H9 (cell line): ENCODE measurements around the gene TRAK1. TPM values are rescaled to one million over a fixed set of nuclear protein-coding genes. Genes with fewer than 3 reads are reported as not detected.

Experiments used
- DNase-seq: peaks from one replicate; pipeline ENCODE4 v3.0.0-alpha.2; 2017
- H2AFZ ChIP-seq: one replicate; pipeline ENCODE4 v1.6.1; 2013; ENCODE audit warnings: mild to moderate bottlenecking, low read length, control low read depth, moderate library complexity
- H2AK5ac ChIP-seq: 2 replicates; pipeline ENCODE4 v1.6.1; 2013; ENCODE audit warnings: low read length, control low read depth, mixed read lengths; ENCODE audit not compliant: insufficient read length
- H2BK120ac ChIP-seq: one replicate; pipeline ENCODE4 v1.6.1; 2013; ENCODE audit warnings: low read depth, mild to moderate bottlenecking, low read length, control low read depth, inconsistent platforms; ENCODE audit not compliant: poor library complexity, severe bottlenecking
- H2BK12ac ChIP-seq: 2 replicates; pipeline ENCODE4 v1.6.1; 2013; ENCODE audit warnings: low read length, control low read depth, mixed read lengths, low read depth; ENCODE audit not compliant: insufficient read length
- H2BK15ac ChIP-seq: 2 replicates; pipeline ENCODE4 v1.6.1; 2013; ENCODE audit warnings: low read depth, low read length, control low read depth
- H2BK20ac ChIP-seq: one replicate; pipeline ENCODE4 v1.6.1; 2013; ENCODE audit warnings: low read depth, mild to moderate bottlenecking, low read length, control low read depth, inconsistent platforms; ENCODE audit not compliant: poor library complexity, severe bottlenecking
- H2BK5ac ChIP-seq: 2 replicates; pipeline ENCODE4 v1.6.1; 2013; ENCODE audit warnings: low read length, control low read depth, mixed read lengths; ENCODE audit not compliant: insufficient read length
- H3K14ac ChIP-seq: 2 replicates; pipeline ENCODE4 v1.6.1; 2013; ENCODE audit warnings: low read length, control low read depth; ENCODE audit not compliant: insufficient read depth
- H3K18ac ChIP-seq: 2 replicates; pipeline ENCODE4 v1.6.1; 2013; ENCODE audit warnings: low read depth, mild to moderate bottlenecking, mixed read lengths, low read length, control low read depth; ENCODE audit not compliant: insufficient read length
- H3K23ac ChIP-seq: 2 replicates; pipeline ENCODE4 v1.6.1; 2013; ENCODE audit warnings: low read length, control low read depth, mixed read lengths, low read depth; ENCODE audit not compliant: insufficient read length
- H3K23me2 ChIP-seq: 2 replicates; pipeline ENCODE4 v1.6.1; 2013; ENCODE audit warnings: low read depth, mild to moderate bottlenecking, mixed read lengths, low read length, control low read depth; ENCODE audit not compliant: insufficient read length, poor library complexity, severe bottlenecking
- H3K27ac ChIP-seq: 2 replicates; pipeline ENCODE4 v1.5.1; 2013; ENCODE audit warnings: low read length, control low read depth, mixed read lengths, low read depth; ENCODE audit not compliant: insufficient read length
- H3K27me3 ChIP-seq: 2 replicates; pipeline ENCODE4 v1.6.1; 2013; ENCODE audit warnings: low read length, control low read depth, inconsistent platforms; ENCODE audit not compliant: insufficient read depth
- H3K4ac ChIP-seq: 2 replicates; pipeline ENCODE4 v1.6.1; 2013; ENCODE audit warnings: low read depth, mild to moderate bottlenecking, control low read depth, inconsistent platforms, low read length, moderate library complexity
- H3K4me1 ChIP-seq: 2 replicates; pipeline ENCODE4 v1.6.1; 2013; ENCODE audit warnings: low read length, control low read depth, inconsistent platforms; ENCODE audit not compliant: insufficient read depth
- H3K4me2 ChIP-seq: 2 replicates; pipeline ENCODE4 v1.6.1; 2013; ENCODE audit warnings: low read length, control low read depth, mixed read lengths; ENCODE audit not compliant: insufficient read length, insufficient read depth
- H3K56ac ChIP-seq: 2 replicates; pipeline ENCODE4 v1.6.1; 2013; ENCODE audit warnings: low read depth, mild to moderate bottlenecking, mixed read lengths, low read length, control low read depth; ENCODE audit not compliant: insufficient read length
- H3K79me1 ChIP-seq: 2 replicates; pipeline ENCODE4 v1.6.1; 2013; ENCODE audit warnings: low read depth, mild to moderate bottlenecking, moderate library complexity, low read length, control low read depth, inconsistent platforms; ENCODE audit not compliant: insufficient read depth, poor library complexity, severe bottlenecking
- H3K79me2 ChIP-seq: 2 replicates; pipeline ENCODE4 v1.6.1; 2013; ENCODE audit warnings: low read length, control low read depth, inconsistent platforms; ENCODE audit not compliant: insufficient read depth
- H3K9ac ChIP-seq: 2 replicates; pipeline ENCODE4 v1.6.1; 2013; ENCODE audit warnings: low read length, control low read depth, mixed read lengths; ENCODE audit not compliant: insufficient read length; ENCODE audit errors: extremely low read depth
- H3K9me3 ChIP-seq: one replicate; pipeline ENCODE4 v1.6.1; 2013; ENCODE audit warnings: low read depth, low read length, inconsistent platforms; ENCODE audit not compliant: control insufficient read depth
- H3T11ph ChIP-seq: one replicate; pipeline ENCODE4 v1.6.1; 2013; ENCODE audit warnings: mild to moderate bottlenecking, low read length, control low read depth, inconsistent platforms
- H4K20me1 ChIP-seq: one replicate; pipeline ENCODE4 v1.6.1; 2013; ENCODE audit not compliant: control insufficient read depth, insufficient read length, insufficient read depth
- H4K5ac ChIP-seq: 2 replicates; pipeline ENCODE4 v1.6.1; 2013; ENCODE audit warnings: low read depth, mild to moderate bottlenecking, mixed read lengths, low read length, control low read depth; ENCODE audit not compliant: insufficient read length
- H4K8ac ChIP-seq: replicated peaks from 2 replicates; pipeline ENCODE4 v1.6.1; 2013; ENCODE audit warnings: low read length, control low read depth, mixed read lengths, low read depth; ENCODE audit not compliant: insufficient read length
- H4K91ac ChIP-seq: 2 replicates; pipeline ENCODE4 v1.6.1; 2013; ENCODE audit warnings: low read depth, mild to moderate bottlenecking, moderate library complexity, mixed read lengths, low read length, control low read depth; ENCODE audit not compliant: insufficient read length
- H3K27ac Mint-ChIP-seq, 3 experiments: 2 replicates in 2 of 3; 3 replicates in 1 of 3; pipeline ENCODE4 v1.8.0; 2020 to 2021; ENCODE audit warnings: mixed read lengths in 3 of 3, mild to moderate bottlenecking in 1 of 3, moderate library complexity in 1 of 3
- H3K27me3 Mint-ChIP-seq: 2 replicates; pipeline ENCODE4 v1.8.0; 2021; ENCODE audit warnings: low read depth, mild to moderate bottlenecking, moderate library complexity, mixed read lengths
- H3K36me3 Mint-ChIP-seq, 3 experiments: 2 replicates in 2 of 3; 3 replicates in 1 of 3; pipeline ENCODE4 v1.8.0; 2020 to 2021; ENCODE audit warnings: low read depth in 3 of 3, mixed read lengths in 3 of 3; ENCODE audit not compliant: insufficient read depth in 1 of 3
- H3K4me1 Mint-ChIP-seq, 2 experiments: 2 replicates each; pipeline ENCODE4 v1.8.0; 2020; ENCODE audit warnings: mixed read lengths in 2 of 2
- H3K4me3 Mint-ChIP-seq, 2 experiments: 2 replicates in 1 of 2; 3 replicates in 1 of 2; pipeline ENCODE4 v1.8.0; 2020 to 2021; ENCODE audit warnings: mild to moderate bottlenecking in 2 of 2, mixed read lengths in 2 of 2, moderate library complexity in 1 of 2
- H3K9me3 Mint-ChIP-seq, 2 experiments: 2 replicates in 1 of 2; 3 replicates in 1 of 2; pipeline ENCODE4 v1.8.0; 2020; ENCODE audit warnings: mild to moderate bottlenecking in 2 of 2, mixed read lengths in 2 of 2, moderate library complexity in 1 of 2
- WGBS: extraction: QIAGEN DNeasy Blood & Tissue Kit; methylation state at CpG from one replicate; pipeline ENCODE4 v1.1.7; 2013; ENCODE audit warnings: missing lambda C conversion rate, low lambda C conversion rate, mixed read lengths; ENCODE audit not compliant: insufficient read length; ENCODE audit errors: extremely low coverage; 5-methylcytosine and 5-hydroxymethylcytosine counted together
- total RNA-seq: library from RNA; stranded (reverse); gene quantifications from 2 replicates; pipeline ENCODE4 v1.2.1, GENCODE V29; 2021
- TF ChIP-seq, protein P1 (sequence below): fragments of 200-600 bp; sonication (generic); conservative IDR thresholded peaks from 3 replicates; pipeline ENCODE4 v1.8.0; 2021; ENCODE audit warnings: antibody characterized with exemption, mild to moderate bottlenecking

The TRAK1 gene
- total RNA-seq, 1 experiment from 2014 or later: 34.2 TPM

DNA sequence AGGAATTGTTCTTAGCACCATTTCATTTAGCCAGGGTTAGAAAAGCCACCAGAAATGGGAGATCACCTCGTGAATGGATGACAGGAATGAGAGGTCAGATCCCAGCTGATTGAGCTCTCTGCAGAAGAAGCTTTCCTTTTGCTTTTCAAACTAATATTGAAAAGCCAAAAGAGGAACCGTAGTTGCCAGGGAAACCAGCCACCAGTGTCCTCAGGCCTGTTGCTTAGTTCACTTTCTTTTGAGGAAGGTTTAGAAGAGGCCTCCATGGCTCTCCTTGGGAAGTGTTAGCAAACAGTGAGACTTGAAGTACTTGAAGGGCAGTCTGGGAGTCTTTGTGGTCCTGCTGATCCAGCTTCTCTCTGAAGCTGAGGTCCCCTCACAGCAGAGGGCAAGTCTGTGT lies 182.2 kb downstream of the TRAK1 start:
- Histone ChIP-seq H3K79me2 (no peaks in the 10 kb centered on the region), H2BK20ac (no peak overlapping the region), H3K4me1 (no peaks in the 10 kb centered on the region), H3K27ac (no peak overlapping the region), H3K23ac (no peak overlapping the region), H4K8ac (no peak overlapping the region), H2BK15ac (no peak overlapping the region), H3K9ac (no peak overlapping the region), H3K4me2 (no peak overlapping the region), H3K4ac (no peak overlapping the region), H4K20me1 (no peaks in the 10 kb centered on the region), H3K14ac (no peak overlapping the region), H2BK120ac (no peak overlapping the region), H3K27me3 (no peaks in the 10 kb centered on the region), H2AK5ac (no peak overlapping the region), H3K23me2 (no peaks in the 10 kb centered on the region), H3K9me3 (no peaks in the 10 kb centered on the region), H3K79me1 (no peaks in the 10 kb centered on the region), H4K5ac (no peak overlapping the region), H4K91ac (no peak overlapping the region), H3T11ph (no peak overlapping the region), H2BK12ac (no peak overlapping the region), H3K56ac (no peak overlapping the region), H2BK5ac (no peak overlapping the region), H3K18ac (no peak overlapping the region), H2AFZ (no peak overlapping the region)
- DNase-seq: no peak
- no peaks in the 10 kb centered on the region; a peak in 1 of 7 replicates for H3K36me3 Mint-ChIP-seq
- H3K27ac Mint-ChIP-seq: no peak overlapping the region
- no peak overlapping the region for H3K4me3 Mint-ChIP-seq
- no peaks in the 10 kb centered on the region for H3K4me1 Mint-ChIP-seq
- peaks cover 40% of the 10 kb centered on the region for H3K27me3 Mint-ChIP-seq
- no CpG with 5 or more reads among the region's 2 CpGs for WGBS
- TF ChIP-seq, protein P1, sequence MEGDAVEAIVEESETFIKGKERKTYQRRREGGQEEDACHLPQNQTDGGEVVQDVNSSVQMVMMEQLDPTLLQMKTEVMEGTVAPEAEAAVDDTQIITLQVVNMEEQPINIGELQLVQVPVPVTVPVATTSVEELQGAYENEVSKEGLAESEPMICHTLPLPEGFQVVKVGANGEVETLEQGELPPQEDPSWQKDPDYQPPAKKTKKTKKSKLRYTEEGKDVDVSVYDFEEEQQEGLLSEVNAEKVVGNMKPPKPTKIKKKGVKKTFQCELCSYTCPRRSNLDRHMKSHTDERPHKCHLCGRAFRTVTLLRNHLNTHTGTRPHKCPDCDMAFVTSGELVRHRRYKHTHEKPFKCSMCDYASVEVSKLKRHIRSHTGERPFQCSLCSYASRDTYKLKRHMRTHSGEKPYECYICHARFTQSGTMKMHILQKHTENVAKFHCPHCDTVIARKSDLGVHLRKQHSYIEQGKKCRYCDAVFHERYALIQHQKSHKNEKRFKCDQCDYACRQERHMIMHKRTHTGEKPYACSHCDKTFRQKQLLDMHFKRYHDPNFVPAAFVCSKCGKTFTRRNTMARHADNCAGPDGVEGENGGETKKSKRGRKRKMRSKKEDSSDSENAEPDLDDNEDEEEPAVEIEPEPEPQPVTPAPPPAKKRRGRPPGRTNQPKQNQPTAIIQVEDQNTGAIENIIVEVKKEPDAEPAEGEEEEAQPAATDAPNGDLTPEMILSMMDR: no peak
- peaks cover 5 to 6% of the 10 kb centered on the region in 2 experiments; a peak in 3 of 5 replicates for H3K9me3 Mint-ChIP-seq
